HL-60 (cell line): ENCODE measurements around the gene TPCN1.

Experiments used
- CTCF ChIP-seq: IDR thresholded peaks from one replicate; pipeline ENCODE4 v1.5.1; 2011; ENCODE audit warnings: low read length, control low read depth, inconsistent platforms; ENCODE audit not compliant: insufficient read depth
- REST ChIP-seq: IDR thresholded peaks from 2 replicates; pipeline ENCODE4 v1.6.1; 2012; ENCODE audit warnings: low read depth; ENCODE audit not compliant: insufficient replicate concordance
- SPI1 ChIP-seq: IDR thresholded peaks from 2 replicates; pipeline ENCODE4 v1.6.1; 2012; ENCODE audit warnings: low read depth, mild to moderate bottlenecking, borderline replicate concordance

GRCh38 chr12:113328368-113328889 is 107.2 kb downstream of the TPCN1 start:
- TF ChIP-seq SPI1 = no peak
- no peak for TF ChIP-seq CTCF
- TF ChIP-seq REST = no peak
